ENCODE data around the gene LTA4H.

The LTA4H gene

GRCh38 chr12:96034621-96035282, 635 bp downstream of the LTA4H start:
- no peak for DNase-seq (ENCODE audit: low read depth in 1 of 2, low spot score in 1 of 2)

- no peak for DNase-seq (ENCODE audit: low read depth in 1 of 2, low spot score in 1 of 2)
Observed at GRCh38 chr12:96033549-96034389, 1.6 kb downstream of the LTA4H start.

- no peak for DNase-seq (ENCODE audit: low read depth in 1 of 2, low spot score in 1 of 2)
Observed at GRCh38 chr12:96029826-96030225, 5.6 kb downstream of the LTA4H start.

GRCh38 chr12:96028538-96028937, 6.8 kb downstream of the LTA4H start:
- DNase-seq (ENCODE audit: low read depth in 1 of 2, low spot score in 1 of 2): no peak

GRCh38 chr12:96026331-96026730, 9.1 kb downstream of the LTA4H start:
- no peak for DNase-seq (ENCODE audit: low read depth in 1 of 2, low spot score in 1 of 2)

- DNase-seq (ENCODE audit: low read depth in 1 of 2, low spot score in 1 of 2): no peak
Observed at GRCh38 chr12:96025518-96025917, 9.9 kb downstream of the LTA4H start.

- DNase-seq (ENCODE audit: low read depth in 1 of 2, low spot score in 1 of 2): no peak
Observed at GRCh38 chr12:96020314-96021003, 14.9 kb downstream of the LTA4H start.

GRCh38 chr12:96015672-96016071, 19.7 kb downstream of the LTA4H start:
- no peak for DNase-seq (ENCODE audit: low read depth in 1 of 2, low spot score in 1 of 2)

GRCh38 chr12:96014943-96015599, 20.3 kb downstream of the LTA4H start:
- DNase-seq (ENCODE audit: low read depth in 1 of 2, low spot score in 1 of 2): no peak

GRCh38 chr12:96007729-96008128, 27.7 kb downstream of the LTA4H start:
- DNase-seq (ENCODE audit: low read depth in 1 of 2, low spot score in 1 of 2): no peak

- DNase-seq (ENCODE audit: low read depth in 1 of 2, low spot score in 1 of 2): no peak
Observed at GRCh38 chr12:96006727-96007126, 28.7 kb downstream of the LTA4H start.

- DNase-seq (ENCODE audit: low read depth in 1 of 2, low spot score in 1 of 2): no peak
Observed at GRCh38 chr12:96000858-96001257, 34.5 kb downstream of the LTA4H start.

- no peak for DNase-seq (ENCODE audit: low read depth in 1 of 2, low spot score in 1 of 2)
Observed at GRCh38 chr12:95999484-95999883, 35.9 kb downstream of the LTA4H start.

- peak in 1 of 2 donors; percentile 48 for DNase-seq (ENCODE audit: low read depth in 1 of 2, low spot score in 1 of 2)
Observed at GRCh38 chr12:95998611-95999286, 36.6 kb downstream of the LTA4H start.

GRCh38 chr12:95997911-95998510, 37.4 kb downstream of the LTA4H start:
- DNase-seq (ENCODE audit: low read depth in 1 of 2, low spot score in 1 of 2): no peak

GRCh38 chr12:95997276-95997675, 38.1 kb downstream of the LTA4H start:
- no peak for DNase-seq (ENCODE audit: low read depth in 1 of 2, low spot score in 1 of 2)

GRCh38 chr12:95996034-95996658, 39.2 kb downstream of the LTA4H start, which contains the start of gene HAL:
Gene HAL, minus strand, starts transcription at chr12:95996344. Its CDS starts 434 bp downstream, at chr12:95995910.
- DNase-seq (ENCODE audit: low read depth in 1 of 2, low spot score in 1 of 2): no peak

GRCh38 chr12:95995238-95996031, 40.0 kb downstream of the LTA4H start:
- no peak for DNase-seq (ENCODE audit: low read depth in 1 of 2, low spot score in 1 of 2)

GRCh38 chr12:95994476-95994875, 40.9 kb downstream of the LTA4H start:
- DNase-seq (ENCODE audit: low read depth in 1 of 2, low spot score in 1 of 2): no peak
